Measurements from ENCODE around the gene CACNB2. TPM values are rescaled to one million over a fixed set of nuclear protein-coding genes. Genes with fewer than 3 reads are reported as not detected.

Gene CACNB2
- total RNA-seq, 2 donors from 2014 or later: 1.9 to 4.6 TPM

DNA sequence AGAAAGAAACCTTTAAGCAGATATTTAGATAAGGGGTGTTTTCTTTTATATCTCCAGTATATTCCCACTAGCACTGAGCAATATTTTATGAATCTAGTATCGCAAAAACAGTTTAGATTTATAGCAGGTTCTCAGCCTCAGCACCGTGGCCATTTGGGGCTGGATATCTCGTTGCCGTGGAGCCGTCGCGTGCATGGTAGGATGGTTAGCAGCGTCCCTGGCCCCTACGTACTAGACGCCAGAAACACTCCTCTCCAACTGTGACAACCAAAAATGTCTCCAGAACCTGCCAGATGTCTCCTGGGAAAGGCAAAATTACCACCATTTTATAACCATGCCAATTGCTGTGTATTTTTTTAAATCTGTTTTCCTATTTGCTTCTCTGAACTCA lies 172.9 kb downstream of the CACNB2 start:
- WGBS, 2 experiments (ENCODE audit: insufficient coverage in 1 of 2, insufficient read length in 1 of 2): 89% methylated on average over 10 of the region's 10 CpGs; no CpG with 5 or more reads in 1 of the 2 experiments
- Histone ChIP-seq H3K4me3 (ENCODE audit: low read length) (no peak overlapping the region), H3K27me3 (ENCODE audit: control insufficient read depth, insufficient read depth, low read length, poor library complexity, severe bottlenecking) (no peaks in the 10 kb centered on the region), H3K36me3 (ENCODE audit: control insufficient read depth, insufficient read depth, low read length) (no peaks in the 10 kb centered on the region), H3K4me1 (ENCODE audit: control insufficient read depth, insufficient read depth, low read length) (no peaks in the 10 kb centered on the region), H3K9me3 (ENCODE audit: control insufficient read depth, low read length) (no peaks in the 10 kb centered on the region), H3K9ac (ENCODE audit: extremely low read depth, low read length, poor library complexity, severe bottlenecking) (no peak overlapping the region), H3K27ac (ENCODE audit: low read depth, low read length) (no peak overlapping the region)
- Mint-ChIP-seq H3K27me3 (ENCODE audit: insufficient read depth) (no peaks in the 10 kb centered on the region), H3K36me3 (ENCODE audit: low read depth) (no peaks in the 10 kb centered on the region), H3K9me3 (no peaks in the 10 kb centered on the region), H3K27ac (no peak overlapping the region), H3K4me3 (no peak overlapping the region), H3K4me1 (no peaks in the 10 kb centered on the region)
- no peak for DNase-seq
- TF ChIP-seq, protein P1, sequence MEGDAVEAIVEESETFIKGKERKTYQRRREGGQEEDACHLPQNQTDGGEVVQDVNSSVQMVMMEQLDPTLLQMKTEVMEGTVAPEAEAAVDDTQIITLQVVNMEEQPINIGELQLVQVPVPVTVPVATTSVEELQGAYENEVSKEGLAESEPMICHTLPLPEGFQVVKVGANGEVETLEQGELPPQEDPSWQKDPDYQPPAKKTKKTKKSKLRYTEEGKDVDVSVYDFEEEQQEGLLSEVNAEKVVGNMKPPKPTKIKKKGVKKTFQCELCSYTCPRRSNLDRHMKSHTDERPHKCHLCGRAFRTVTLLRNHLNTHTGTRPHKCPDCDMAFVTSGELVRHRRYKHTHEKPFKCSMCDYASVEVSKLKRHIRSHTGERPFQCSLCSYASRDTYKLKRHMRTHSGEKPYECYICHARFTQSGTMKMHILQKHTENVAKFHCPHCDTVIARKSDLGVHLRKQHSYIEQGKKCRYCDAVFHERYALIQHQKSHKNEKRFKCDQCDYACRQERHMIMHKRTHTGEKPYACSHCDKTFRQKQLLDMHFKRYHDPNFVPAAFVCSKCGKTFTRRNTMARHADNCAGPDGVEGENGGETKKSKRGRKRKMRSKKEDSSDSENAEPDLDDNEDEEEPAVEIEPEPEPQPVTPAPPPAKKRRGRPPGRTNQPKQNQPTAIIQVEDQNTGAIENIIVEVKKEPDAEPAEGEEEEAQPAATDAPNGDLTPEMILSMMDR (conservative IDR thresholded peaks at IDR 0.05): no peak

DNA sequence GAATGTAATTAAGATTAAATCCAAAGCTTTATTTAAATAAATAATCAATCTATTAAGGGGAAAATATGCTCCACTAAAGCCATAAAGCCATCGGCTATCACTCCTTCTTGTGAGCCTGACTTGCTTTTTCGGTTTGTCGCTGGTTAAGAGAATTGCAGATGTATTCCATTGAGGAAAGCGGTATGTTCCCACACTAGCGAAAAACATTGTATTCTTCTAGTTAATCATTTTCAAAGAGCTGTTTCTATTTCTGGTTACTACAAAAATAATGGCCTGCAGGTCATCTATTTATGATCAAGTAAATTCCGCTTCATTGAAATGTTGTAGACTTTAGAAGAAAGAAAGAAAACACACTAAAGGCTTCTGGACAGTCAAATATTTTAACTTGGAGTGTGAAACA lies 173.4 kb downstream of the CACNB2 start:
- Histone ChIP-seq H3K27ac (ENCODE audit: low read depth, low read length) (no peak overlapping the region), H3K9me3 (ENCODE audit: control insufficient read depth, low read length) (no peaks in the 10 kb centered on the region), H3K27me3 (ENCODE audit: control insufficient read depth, insufficient read depth, low read length, poor library complexity, severe bottlenecking) (no peaks in the 10 kb centered on the region), H3K36me3 (ENCODE audit: control insufficient read depth, insufficient read depth, low read length) (no peaks in the 10 kb centered on the region), H3K4me1 (ENCODE audit: control insufficient read depth, insufficient read depth, low read length) (no peaks in the 10 kb centered on the region), H3K9ac (ENCODE audit: extremely low read depth, low read length, poor library complexity, severe bottlenecking) (no peak overlapping the region), H3K4me3 (ENCODE audit: low read length) (no peak overlapping the region)
- TF ChIP-seq, protein P1 (conservative IDR thresholded peaks at IDR 0.05): no peak
- no peaks in the 10 kb centered on the region for H3K36me3 Mint-ChIP-seq (ENCODE audit: low read depth)
- no peak overlapping the region for H3K27ac Mint-ChIP-seq
- no peak for DNase-seq
- no peaks in the 10 kb centered on the region for H3K4me1 Mint-ChIP-seq
- H3K27me3 Mint-ChIP-seq (ENCODE audit: insufficient read depth): no peaks in the 10 kb centered on the region
- 91 to 95% methylated on average over 6 of the region's 6 CpGs for WGBS, 2 experiments (ENCODE audit: insufficient coverage in 1 of 2, insufficient read length in 1 of 2)
- no peaks in the 10 kb centered on the region for H3K9me3 Mint-ChIP-seq
- H3K4me3 Mint-ChIP-seq: no peak overlapping the region

DNA sequence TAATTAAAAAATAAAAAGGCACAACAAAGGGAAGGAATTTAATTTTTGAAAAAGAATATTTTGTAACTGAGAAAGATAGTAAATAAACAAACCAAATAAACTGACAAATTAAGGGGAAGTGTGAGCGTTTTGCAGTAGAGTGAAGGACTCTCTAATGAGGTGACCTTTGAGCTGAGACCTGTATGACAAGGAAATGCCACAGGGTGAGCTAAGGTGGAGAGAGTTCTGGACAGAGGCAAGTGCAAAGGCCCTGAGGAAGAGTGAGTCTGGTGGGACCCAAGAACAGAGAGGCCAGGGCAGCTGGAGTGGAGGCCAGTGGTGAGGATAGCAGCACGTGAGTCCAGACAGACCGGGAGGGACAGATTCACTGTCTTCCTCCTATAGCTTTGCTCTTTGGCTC lies 179.4 kb downstream of the CACNB2 start:
- Histone ChIP-seq H3K27me3 (ENCODE audit: control insufficient read depth, insufficient read depth, low read length, poor library complexity, severe bottlenecking) (no peaks in the 10 kb centered on the region), H3K9me3 (ENCODE audit: control insufficient read depth, low read length) (no peaks in the 10 kb centered on the region), H3K36me3 (ENCODE audit: control insufficient read depth, insufficient read depth, low read length) (no peaks in the 10 kb centered on the region), H3K27ac (ENCODE audit: low read depth, low read length) (no peak overlapping the region), H3K4me1 (ENCODE audit: control insufficient read depth, insufficient read depth, low read length) (no peaks in the 10 kb centered on the region), H3K4me3 (ENCODE audit: low read length) (no peak overlapping the region), H3K9ac (ENCODE audit: extremely low read depth, low read length, poor library complexity, severe bottlenecking) (no peak overlapping the region)
- 91 to 94% methylated on average over 3 of the region's 3 CpGs for WGBS, 2 experiments (ENCODE audit: insufficient coverage in 1 of 2, insufficient read length in 1 of 2)
- TF ChIP-seq, protein P1 (conservative IDR thresholded peaks at IDR 0.05): no peak
- no peak overlapping the region for H3K4me3 Mint-ChIP-seq
- no peak overlapping the region for H3K27ac Mint-ChIP-seq
- H3K4me1 Mint-ChIP-seq: no peaks in the 10 kb centered on the region
- no peaks in the 10 kb centered on the region for H3K27me3 Mint-ChIP-seq (ENCODE audit: insufficient read depth)
- H3K9me3 Mint-ChIP-seq: no peaks in the 10 kb centered on the region
- no peaks in the 10 kb centered on the region for H3K36me3 Mint-ChIP-seq (ENCODE audit: low read depth)
- DNase-seq: no peak

Data from endodermal cell (in vitro differentiated cells).